ENCODE data around the gene COPRS. TPM values are rescaled to one million over a fixed set of nuclear protein-coding genes. Genes with fewer than 3 reads are reported as not detected.

Gene COPRS
- total and polyA plus RNA-seq, 2 of the 8 experiments (the other 6 are each of a cell fraction or from before 2014, with no cell fraction given), result 40.9 to 49.3 TPM

DNA sequence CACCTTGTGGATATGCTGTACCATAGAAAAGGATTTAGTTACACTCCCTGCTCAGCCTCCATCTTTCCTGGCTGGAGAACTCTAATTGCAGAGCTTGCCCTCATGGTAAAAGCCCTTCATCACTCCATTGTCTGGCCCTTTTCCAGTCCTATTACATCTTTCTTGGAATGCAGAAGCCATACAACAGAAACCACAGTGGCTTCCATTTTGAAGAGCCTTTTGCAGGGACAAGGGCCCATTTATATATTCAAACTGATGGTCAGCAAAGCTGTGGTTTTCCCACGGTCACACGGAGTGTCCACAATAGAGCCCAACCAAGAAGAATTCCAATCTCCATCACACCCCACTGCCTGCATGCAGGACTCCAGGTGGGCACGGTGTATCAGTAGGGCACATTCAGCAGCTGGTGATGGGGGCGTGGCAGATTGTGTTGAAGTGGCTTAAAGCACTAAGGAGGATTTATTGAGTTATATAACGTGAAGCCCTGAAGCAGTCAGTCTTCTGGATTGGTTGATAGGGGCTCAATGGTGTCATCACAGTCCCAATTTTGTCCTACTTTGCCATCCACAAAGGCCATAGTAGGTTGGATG is 20.3 kb downstream of the COPRS start:
- CTCF ChIA-PET (ENCODE audit: partially characterized antibody), result interaction anchor here (0.7 to 1.5 kb wide), 2 partner anchors 12 to 293 kb away, joined by 3 to 4 read pairs; no protein-coding TSS in a partner anchor
- 81% methylated on average over 5 of the region's 5 CpGs; no CpG with 5 or more reads in 1 of the 2 experiments for WGBS, 2 experiments (ENCODE audit: extremely low coverage in 1 of 2, insufficient coverage in 1 of 2, insufficient read length in 1 of 2, insufficient replicate concordance in 2 of 2, low coverage in 1 of 2, low lambda C conversion rate in 2 of 2, missing lambda C conversion rate in 1 of 2)

More for the DNA sequence above, 20.3 kb downstream of the COPRS start:
- Histone ChIP-seq H3K18ac (ENCODE audit: extremely low read depth, low read length) (no peak overlapping the region), H4K8ac (ENCODE audit: extremely low read depth, insufficient read depth, low read length) (no peak overlapping the region), H4K91ac (replicated peaks; ENCODE audit: insufficient read length, low read length) (no peak overlapping the region), H3K56ac (replicated peaks; ENCODE audit: insufficient read length, low read depth, low read length) (no peak overlapping the region), H3K4me1 (replicated peaks in 1 of 4; ENCODE audit: control insufficient read depth in 3 of 4, insufficient read depth in 4 of 4, low read length in 3 of 4) (no peaks in the 10 kb centered on the region; a peak in 1 of 7 replicates), H3K79me1 (ENCODE audit: low read depth, low read length) (no peaks in the 10 kb centered on the region), H3K23me2 (ENCODE audit: low read depth, low read length) (no peaks in the 10 kb centered on the region; the same call in 1 of the 2 replicates), H3K14ac (ENCODE audit: insufficient read length) (no peak overlapping the region), H2BK12ac (ENCODE audit: low read depth, low read length) (no peak overlapping the region), H3K79me2 (ENCODE audit: control insufficient read depth in 1 of 2, insufficient read depth in 2 of 2, low read length in 2 of 2) (no peaks in the 10 kb centered on the region), H4K20me1 (replicated peaks in 1 of 2; ENCODE audit: control insufficient read depth in 1 of 2, insufficient read depth in 2 of 2, low read length in 2 of 2) (no peaks in the 10 kb centered on the region), H3K9me3 (ENCODE audit: insufficient read depth in 2 of 2, low read depth in 1 of 2, low read length in 1 of 2) (no peaks in the 10 kb centered on the region), H3K4me3 (ENCODE audit: extremely low read depth in 1 of 4, insufficient read depth in 2 of 4, low read depth in 3 of 4, low read length in 4 of 4) (no peak overlapping the region), H2BK15ac (ENCODE audit: low read length) (no peak overlapping the region), H3K9ac (replicated peaks in 1 of 4; ENCODE audit: extremely low read depth in 1 of 4, low read depth in 3 of 4, low read length in 3 of 4) (no peak overlapping the region), H2AK5ac (ENCODE audit: low read depth, low read length) (no peak overlapping the region), H3K4ac (replicated peaks; ENCODE audit: insufficient read length, low read depth, low read length) (no peak overlapping the region), H2BK20ac (ENCODE audit: low read length) (no peak overlapping the region), H2AFZ (ENCODE audit: low read length) (no peak overlapping the region), H3K27me3 (replicated peaks in 1 of 4; ENCODE audit: control insufficient read depth in 3 of 4, extremely low read depth in 1 of 4, insufficient read depth in 3 of 4, low read length in 3 of 4) (peaks cover 0 to 4% (median 0%) of the 10 kb centered on the region in 4 experiments; a peak in 4 of 7 replicates), H4K5ac (ENCODE audit: insufficient read length, low read depth, low read length) (no peak overlapping the region), H3K27ac (ENCODE audit: low read depth, low read length) (no peak overlapping the region), H2BK5ac (ENCODE audit: low read depth, low read length) (no peak overlapping the region), H3K4me2 (ENCODE audit: insufficient read depth in 1 of 2, low read depth in 2 of 2, low read length in 2 of 2) (no peak overlapping the region), H2BK120ac (replicated peaks; ENCODE audit: low read depth, low read length) (no peak overlapping the region), H3K36me3 (ENCODE audit: control insufficient read depth in 2 of 4, insufficient read depth in 4 of 4, low read length in 3 of 4) (no peaks in the 10 kb centered on the region), H3K23ac (ENCODE audit: insufficient read length) (no peak overlapping the region)
- TF ChIP-seq SIX5 (IDR thresholded peaks at IDR 0.05; ENCODE audit: low read depth, low read length) (no peak), RBBP5 (IDR thresholded peaks at IDR 0.05; ENCODE audit: borderline replicate concordance, low read depth, low read length) (no peak), POLR2AphosphoS5 (IDR thresholded peaks at IDR 0.05; ENCODE audit: low read depth, low read length) (no peak), SUZ12 (IDR thresholded peaks at IDR 0.05; ENCODE audit: low read length) (no peak), NRF1 (IDR thresholded peaks at IDR 0.05; ENCODE audit: low read depth, low read length) (no peak), KDM5A (IDR thresholded peaks at IDR 0.05; ENCODE audit: low read length) (no peak)
- TF ChIP-seq, protein P1, sequence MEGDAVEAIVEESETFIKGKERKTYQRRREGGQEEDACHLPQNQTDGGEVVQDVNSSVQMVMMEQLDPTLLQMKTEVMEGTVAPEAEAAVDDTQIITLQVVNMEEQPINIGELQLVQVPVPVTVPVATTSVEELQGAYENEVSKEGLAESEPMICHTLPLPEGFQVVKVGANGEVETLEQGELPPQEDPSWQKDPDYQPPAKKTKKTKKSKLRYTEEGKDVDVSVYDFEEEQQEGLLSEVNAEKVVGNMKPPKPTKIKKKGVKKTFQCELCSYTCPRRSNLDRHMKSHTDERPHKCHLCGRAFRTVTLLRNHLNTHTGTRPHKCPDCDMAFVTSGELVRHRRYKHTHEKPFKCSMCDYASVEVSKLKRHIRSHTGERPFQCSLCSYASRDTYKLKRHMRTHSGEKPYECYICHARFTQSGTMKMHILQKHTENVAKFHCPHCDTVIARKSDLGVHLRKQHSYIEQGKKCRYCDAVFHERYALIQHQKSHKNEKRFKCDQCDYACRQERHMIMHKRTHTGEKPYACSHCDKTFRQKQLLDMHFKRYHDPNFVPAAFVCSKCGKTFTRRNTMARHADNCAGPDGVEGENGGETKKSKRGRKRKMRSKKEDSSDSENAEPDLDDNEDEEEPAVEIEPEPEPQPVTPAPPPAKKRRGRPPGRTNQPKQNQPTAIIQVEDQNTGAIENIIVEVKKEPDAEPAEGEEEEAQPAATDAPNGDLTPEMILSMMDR (IDR thresholded peaks at IDR 0.05; ENCODE audit: control extremely low read depth in 1 of 3, insufficient read depth in 1 of 3, low read depth in 1 of 3, low read length in 3 of 3), result no peak
- TF ChIP-seq, protein P2, sequence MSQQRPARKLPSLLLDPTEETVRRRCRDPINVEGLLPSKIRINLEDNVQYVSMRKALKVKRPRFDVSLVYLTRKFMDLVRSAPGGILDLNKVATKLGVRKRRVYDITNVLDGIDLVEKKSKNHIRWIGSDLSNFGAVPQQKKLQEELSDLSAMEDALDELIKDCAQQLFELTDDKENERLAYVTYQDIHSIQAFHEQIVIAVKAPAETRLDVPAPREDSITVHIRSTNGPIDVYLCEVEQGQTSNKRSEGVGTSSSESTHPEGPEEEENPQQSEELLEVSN (IDR thresholded peaks at IDR 0.05), result no peak
- no peak for DNase-seq (ENCODE audit: low read depth in 1 of 2, low spot score in 2 of 2)
- FAIRE-seq, result no peak
- POLR2A ChIA-PET (ENCODE audit: partially characterized antibody), result no interaction called here
